Thyroid gland (tissue), 4 donors: ENCODE results near the gene MAD1L1. TPM values are rescaled to one million over a fixed set of nuclear protein-coding genes. Genes with fewer than 3 reads are reported as not detected.

Source experiments
- DNase-seq, 2 donors: peaks; one replicate each; pipeline ENCODE4 v3.0.0-alpha.2; 2019
- H3K27ac ChIP-seq, 3 donors: fragments of 200-600 bp; sonication (generic); 1 replicate in 2 of 3; 2 replicates in 1 of 3; pipeline ENCODE4 v1.5.1; 2016 to 2019; ENCODE audit warnings: mild to moderate bottlenecking in 1 of 3, moderate library complexity in 1 of 3
- H3K27me3 ChIP-seq: fragments of 200-600 bp; sonication (generic); one replicate; pipeline ENCODE4 v1.5.1; 2019
- H3K36me3 ChIP-seq, 2 donors: fragments of 200-600 bp; sonication (generic); one replicate each; pipeline ENCODE4 v1.5.1; 2016 to 2019
- H3K4me1 ChIP-seq, 2 donors: fragments of 200-600 bp; sonication (generic); one replicate each; pipeline ENCODE4 v1.5.1; 2017 to 2019
- H3K4me3 ChIP-seq, 3 donors: fragments of 200-600 bp; sonication (generic); replicated peaks in 1 of 3; 1 replicate in 2 of 3; 2 replicates in 1 of 3; pipeline ENCODE4 v1.5.1; 2016; ENCODE audit warnings: mild to moderate bottlenecking in 1 of 3
- H3K9me3 ChIP-seq: fragments of 200-600 bp; sonication (generic); one replicate; pipeline ENCODE4 v1.5.1; 2017
- POLR2A ChIP-seq, 2 donors: fragments of 450-650 bp; IDR thresholded peaks; one replicate each; pipeline ENCODE4 v1.6.1; 2017; ENCODE audit warnings: antibody characterized with exemption in 2 of 2, mild to moderate bottlenecking in 2 of 2, moderate library complexity in 1 of 2
- WGBS, 2 donors: methylation state at CpG; one replicate each; pipeline ENCODE4 v1.1.5; 2017; 5-methylcytosine and 5-hydroxymethylcytosine counted together
- intact Hi-C: fragments of 100-400 bp; cut with DNase I; formaldehyde crosslinking; loops from one replicate; pipeline ENCODE4 v1.15.1; 2023
- total RNA-seq, 4 donors: library from RNA; depleted of rRNA; stranded (reverse); fragments of >200 nt; gene quantifications; one replicate each; pipeline ENCODE4 v1.2.3, GENCODE V29; 2016
- TF ChIP-seq, protein P1 (sequence below), 6 experiments: fragments of 200-600 bp in 3 of 6; fragments of 450-650 bp in 3 of 6; sonication (generic) in 3 of 6; IDR thresholded peaks; one replicate each; pipeline ENCODE4 v1.5.1; 2016 to 2019; ENCODE audit warnings: antibody characterized with exemption in 6 of 6, mild to moderate bottlenecking in 2 of 6, inconsistent platforms in 1 of 6, moderate library complexity in 1 of 6

Gene MAD1L1
- total RNA-seq, 4 donors from 2014 or later, result 27.4 to 38.6 (median 33.9) TPM

DNA sequence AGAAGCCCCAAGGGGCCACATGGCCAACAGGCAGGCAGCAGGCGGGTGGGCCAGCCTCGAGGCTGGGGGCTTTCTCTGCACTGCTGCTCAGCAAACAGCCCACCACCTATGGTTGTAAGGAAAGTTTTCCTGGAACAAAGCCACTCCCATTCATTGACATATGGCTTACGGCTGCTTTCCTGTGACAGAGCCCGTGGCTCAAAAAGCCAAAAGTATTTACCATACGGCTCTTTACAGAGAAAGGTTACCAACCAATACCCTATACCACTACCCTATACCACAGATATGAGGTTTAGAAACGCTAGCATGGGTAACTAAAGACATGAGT is 152.7 kb downstream of the MAD1L1 start:
- TF ChIP-seq, protein P1, sequence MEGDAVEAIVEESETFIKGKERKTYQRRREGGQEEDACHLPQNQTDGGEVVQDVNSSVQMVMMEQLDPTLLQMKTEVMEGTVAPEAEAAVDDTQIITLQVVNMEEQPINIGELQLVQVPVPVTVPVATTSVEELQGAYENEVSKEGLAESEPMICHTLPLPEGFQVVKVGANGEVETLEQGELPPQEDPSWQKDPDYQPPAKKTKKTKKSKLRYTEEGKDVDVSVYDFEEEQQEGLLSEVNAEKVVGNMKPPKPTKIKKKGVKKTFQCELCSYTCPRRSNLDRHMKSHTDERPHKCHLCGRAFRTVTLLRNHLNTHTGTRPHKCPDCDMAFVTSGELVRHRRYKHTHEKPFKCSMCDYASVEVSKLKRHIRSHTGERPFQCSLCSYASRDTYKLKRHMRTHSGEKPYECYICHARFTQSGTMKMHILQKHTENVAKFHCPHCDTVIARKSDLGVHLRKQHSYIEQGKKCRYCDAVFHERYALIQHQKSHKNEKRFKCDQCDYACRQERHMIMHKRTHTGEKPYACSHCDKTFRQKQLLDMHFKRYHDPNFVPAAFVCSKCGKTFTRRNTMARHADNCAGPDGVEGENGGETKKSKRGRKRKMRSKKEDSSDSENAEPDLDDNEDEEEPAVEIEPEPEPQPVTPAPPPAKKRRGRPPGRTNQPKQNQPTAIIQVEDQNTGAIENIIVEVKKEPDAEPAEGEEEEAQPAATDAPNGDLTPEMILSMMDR (IDR thresholded peaks at IDR 0.05), result no peak
- TF ChIP-seq POLR2A (IDR thresholded peaks at IDR 0.05), result no peak
- Histone ChIP-seq H3K4me3 (no peak overlapping the region), H3K27ac (no peak overlapping the region), H3K9me3 (no peaks in the 10 kb centered on the region), H3K36me3 (no peaks in the 10 kb centered on the region), H3K27me3 (no peaks in the 10 kb centered on the region), H3K4me1 (no peaks in the 10 kb centered on the region)
- intact Hi-C loops, result no loop called here
- DNase-seq, result no peak
- WGBS, 2 donors, result 81% methylated on average over 6 of the region's 6 CpGs

DNA sequence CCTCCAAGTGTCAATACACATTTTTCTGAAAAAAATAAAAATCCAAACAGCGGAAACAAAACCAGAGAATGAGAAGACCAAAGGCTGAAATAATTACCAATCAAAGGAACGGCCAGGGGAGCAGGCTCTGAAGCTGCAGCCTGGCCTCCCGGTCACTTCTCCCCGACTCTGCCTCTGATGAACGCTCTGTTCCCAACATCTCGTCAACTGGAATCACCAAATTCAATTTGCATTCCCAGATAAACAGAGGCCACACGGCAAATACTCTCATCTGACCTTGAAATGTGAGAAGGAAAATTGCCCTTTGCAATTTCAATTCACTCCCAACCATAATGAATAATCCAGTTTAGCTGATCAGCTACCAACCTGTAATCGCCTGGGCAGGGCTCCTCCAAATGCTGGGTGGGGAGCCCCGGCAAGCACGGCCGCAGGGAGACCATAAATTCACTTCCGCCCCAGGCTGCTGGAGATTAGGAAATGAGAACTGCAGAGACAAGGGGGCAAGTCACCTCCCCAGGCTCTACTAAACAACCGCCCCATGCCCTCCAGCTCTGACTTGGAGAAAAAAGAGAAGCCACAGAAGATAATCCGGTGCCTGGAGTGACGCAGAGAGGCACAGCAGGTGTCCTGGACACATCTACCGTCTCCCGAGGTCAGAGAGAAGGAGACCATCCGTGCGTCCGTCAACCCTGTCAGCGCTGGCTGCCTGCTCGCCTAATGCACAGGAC is 153.2 kb downstream of the MAD1L1 start:
- H3K27me3 ChIP-seq, result no peaks in the 10 kb centered on the region
- H3K4me1 ChIP-seq, result no peaks in the 10 kb centered on the region
- no peaks in the 10 kb centered on the region for H3K36me3 ChIP-seq
- WGBS, 2 donors, result 85 to 89% methylated on average over 22 of the region's 22 CpGs
- no peak overlapping the region for H3K27ac ChIP-seq
- no peak for DNase-seq
- no peaks in the 10 kb centered on the region for H3K9me3 ChIP-seq
- intact Hi-C loops, result no loop called here
- no peak overlapping the region for H3K4me3 ChIP-seq
- TF ChIP-seq, protein P1 (IDR thresholded peaks at IDR 0.05), result no peak
- no peak for TF ChIP-seq POLR2A (IDR thresholded peaks at IDR 0.05)

DNA sequence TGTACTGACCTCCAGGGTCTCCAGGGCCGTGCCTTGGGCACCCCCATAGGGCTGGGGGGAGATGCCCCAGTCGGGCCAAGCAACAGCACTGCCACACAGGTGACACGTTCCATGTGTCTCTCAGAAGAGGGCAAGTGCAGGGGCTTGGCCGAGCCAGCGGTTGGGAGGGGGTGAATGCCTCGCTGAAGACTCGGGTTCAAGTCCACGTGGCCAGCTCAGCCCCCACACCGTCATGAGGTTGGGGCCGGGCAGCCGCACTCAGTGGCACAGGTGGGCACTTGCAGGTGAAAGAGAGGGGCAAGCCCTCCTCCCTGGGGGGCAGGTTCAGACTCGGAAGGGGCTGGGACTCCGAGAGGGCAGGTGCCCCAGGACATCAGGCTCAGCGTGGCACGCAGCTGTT is 153.8 kb downstream of the MAD1L1 start:
- intact Hi-C loops, result no loop called here
- H3K9me3 ChIP-seq, result no peaks in the 10 kb centered on the region
- no peaks in the 10 kb centered on the region for H3K27me3 ChIP-seq
- no peaks in the 10 kb centered on the region for H3K36me3 ChIP-seq
- H3K4me1 ChIP-seq, result no peaks in the 10 kb centered on the region
- no peak overlapping the region for H3K4me3 ChIP-seq
- TF ChIP-seq, protein P1 (IDR thresholded peaks at IDR 0.05), result no peak
- no peak for TF ChIP-seq POLR2A (IDR thresholded peaks at IDR 0.05)
- 93 to 99% methylated on average over 8 to 14 of the region's 15 CpGs for WGBS, 2 donors
- no peak overlapping the region for H3K27ac ChIP-seq
- no peak for DNase-seq

DNA sequence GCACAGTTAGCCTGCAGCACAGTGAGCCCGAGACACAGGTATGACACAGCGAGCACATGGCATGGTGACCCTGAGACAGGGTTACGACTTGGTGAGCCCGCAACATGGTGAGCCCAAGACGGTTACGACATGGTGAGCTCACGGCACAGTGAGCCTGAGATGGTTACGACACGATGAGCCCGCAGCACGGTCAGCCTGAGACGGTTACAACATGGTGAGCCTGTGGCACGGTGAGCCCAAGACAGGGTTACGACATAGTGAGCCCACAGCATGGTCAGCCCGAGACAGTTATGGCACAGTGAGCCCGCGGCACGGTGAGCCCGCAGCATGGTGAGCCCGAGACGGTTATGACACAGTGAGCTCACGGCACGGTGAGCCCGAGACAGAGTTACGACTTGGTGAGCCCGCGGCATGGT is 156.1 kb downstream of the MAD1L1 start:
- Histone ChIP-seq H3K4me3 (no peak overlapping the region), H3K27me3 (no peaks in the 10 kb centered on the region), H3K9me3 (no peaks in the 10 kb centered on the region), H3K27ac (no peak overlapping the region), H3K36me3 (no peaks in the 10 kb centered on the region), H3K4me1 (no peaks in the 10 kb centered on the region)
- TF ChIP-seq POLR2A (IDR thresholded peaks at IDR 0.05), result no peak
- TF ChIP-seq, protein P1 (IDR thresholded peaks at IDR 0.05), result no peak
- intact Hi-C loops, result no loop called here
- no peak for DNase-seq
- WGBS, 2 donors, result 91 to 97% methylated on average over 27 of the region's 27 CpGs

DNA sequence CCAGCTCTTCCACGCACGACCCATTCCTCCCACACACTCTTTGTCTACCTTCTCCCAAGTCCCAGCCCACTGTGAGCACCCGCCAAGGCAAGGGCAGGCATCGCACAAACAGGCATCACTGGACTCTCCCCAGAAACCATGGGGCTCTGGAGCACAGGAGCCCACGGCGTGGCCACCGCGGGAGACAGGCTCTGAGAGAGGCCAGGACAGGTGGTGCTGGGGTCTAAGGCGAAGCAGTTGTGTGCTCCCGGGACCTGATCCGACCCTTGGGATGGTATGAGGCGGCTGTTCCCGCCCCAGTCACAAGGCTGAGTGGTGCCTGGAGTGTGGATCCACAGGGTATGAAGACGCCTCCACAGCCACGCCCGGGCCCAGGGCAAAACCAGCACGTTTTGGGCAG is 156.9 kb downstream of the MAD1L1 start:
- no peak for DNase-seq
- intact Hi-C loops, result no loop called here
- Histone ChIP-seq H3K27ac (no peak overlapping the region), H3K4me3 (no peak overlapping the region), H3K9me3 (no peaks in the 10 kb centered on the region), H3K36me3 (no peaks in the 10 kb centered on the region), H3K4me1 (no peaks in the 10 kb centered on the region), H3K27me3 (no peaks in the 10 kb centered on the region)
- WGBS, 2 donors, result 96 to 97% methylated on average over 9 to 17 of the region's 17 CpGs
- TF ChIP-seq POLR2A (IDR thresholded peaks at IDR 0.05), result no peak
- TF ChIP-seq, protein P1 (IDR thresholded peaks at IDR 0.05), result no peak
